Prostate gland (tissue), 2 donors: ENCODE results near the gene TVP23A.

ENCODE experiments used
- POLR2AphosphoS5 ChIP-seq: sonication (generic); formaldehyde crosslinking; IDR thresholded peaks from one replicate; pipeline ENCODE4 v1.6.1; 2017; ENCODE audit warnings: antibody characterized with exemption
- TF ChIP-seq, protein P1 (sequence below), 4 experiments: fragments of 200-600 bp in 2 of 4; fragments of 450-650 bp in 2 of 4; sonication (generic) in 2 of 4; IDR thresholded peaks; 1 replicate in 3 of 4; 2 replicates in 1 of 4; pipeline ENCODE4 v1.5.1; 2016 to 2019; ENCODE audit warnings: antibody characterized with exemption in 4 of 4, mild to moderate bottlenecking in 2 of 4, moderate library complexity in 2 of 4

DNA sequence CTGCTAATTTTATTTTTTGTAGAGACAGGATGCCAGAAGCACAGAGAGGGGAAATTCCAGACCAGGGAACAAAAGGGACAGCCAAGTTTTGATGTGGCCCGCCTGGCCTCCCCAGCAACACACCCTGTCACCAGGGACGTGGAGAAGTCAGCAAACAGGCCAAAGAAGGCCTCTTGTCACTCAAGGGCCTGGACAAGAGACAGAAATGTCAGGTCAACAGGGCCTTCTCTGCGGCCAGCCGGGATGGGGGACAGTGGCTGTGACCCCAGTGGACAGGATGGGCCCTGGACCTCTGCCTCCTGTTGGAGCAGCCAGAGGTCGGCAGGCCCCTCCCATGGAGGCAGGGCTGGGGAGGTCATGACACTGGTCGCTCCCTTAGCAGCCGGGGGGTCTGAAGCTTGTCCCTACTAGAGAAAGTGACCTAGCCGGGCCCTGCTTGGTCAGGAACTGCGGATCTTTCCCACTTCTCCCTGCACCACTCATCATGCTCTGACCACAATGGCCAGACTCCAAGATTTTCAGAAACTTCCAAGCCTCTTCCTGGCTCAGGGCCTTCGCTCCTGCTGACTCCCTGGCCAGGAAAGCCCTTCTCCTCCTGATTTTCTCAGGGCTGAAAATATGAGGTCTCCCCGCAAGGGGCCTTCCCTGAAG is 9.2 kb upstream of the TVP23A start:
- peak; percentile 13 for TF ChIP-seq POLR2AphosphoS5
- TF ChIP-seq, protein P1, sequence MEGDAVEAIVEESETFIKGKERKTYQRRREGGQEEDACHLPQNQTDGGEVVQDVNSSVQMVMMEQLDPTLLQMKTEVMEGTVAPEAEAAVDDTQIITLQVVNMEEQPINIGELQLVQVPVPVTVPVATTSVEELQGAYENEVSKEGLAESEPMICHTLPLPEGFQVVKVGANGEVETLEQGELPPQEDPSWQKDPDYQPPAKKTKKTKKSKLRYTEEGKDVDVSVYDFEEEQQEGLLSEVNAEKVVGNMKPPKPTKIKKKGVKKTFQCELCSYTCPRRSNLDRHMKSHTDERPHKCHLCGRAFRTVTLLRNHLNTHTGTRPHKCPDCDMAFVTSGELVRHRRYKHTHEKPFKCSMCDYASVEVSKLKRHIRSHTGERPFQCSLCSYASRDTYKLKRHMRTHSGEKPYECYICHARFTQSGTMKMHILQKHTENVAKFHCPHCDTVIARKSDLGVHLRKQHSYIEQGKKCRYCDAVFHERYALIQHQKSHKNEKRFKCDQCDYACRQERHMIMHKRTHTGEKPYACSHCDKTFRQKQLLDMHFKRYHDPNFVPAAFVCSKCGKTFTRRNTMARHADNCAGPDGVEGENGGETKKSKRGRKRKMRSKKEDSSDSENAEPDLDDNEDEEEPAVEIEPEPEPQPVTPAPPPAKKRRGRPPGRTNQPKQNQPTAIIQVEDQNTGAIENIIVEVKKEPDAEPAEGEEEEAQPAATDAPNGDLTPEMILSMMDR (IDR thresholded peaks at IDR 0.05): no peak
